Fibroblast of the aortic adventitia (primary cell): ENCODE results near the gene CCNB1. TPM values are rescaled to one million over a fixed set of nuclear protein-coding genes. Genes with fewer than 3 reads are reported as not detected.
"Not testable (repeated sequence)": the region's sequence is repeated elsewhere in the genome, so short reads cannot be mapped to it uniquely, and the experiment has no call there.

Experiments used
- DNase-seq: peaks from one replicate; pipeline ENCODE4 v3.0.0-alpha.2; 2010; ENCODE audit warnings: low read depth
- H3K4me3 ChIP-seq: 2 replicates; pipeline ENCODE4 v1.5.1; 2011; ENCODE audit warnings: low read depth, mild to moderate bottlenecking, control low read depth, low read length, moderate library complexity
- CTCF ChIP-seq: IDR thresholded peaks from 2 replicates; pipeline ENCODE4 v1.5.1; 2011; ENCODE audit warnings: mild to moderate bottlenecking, low read length, control low read depth, inconsistent platforms; ENCODE audit not compliant: insufficient read depth
- total RNA-seq: library from RNA; depleted of rRNA; stranded (reverse); fragments of >200 nt; gene quantifications from 2 replicates; pipeline ENCODE4 v1.2.3, GENCODE V29; 2012; ENCODE audit warnings: low replicate concordance

Gene CCNB1
- total RNA-seq, 1 donor = 51.7 TPM

- no peak for TF ChIP-seq CTCF
- DNase-seq = no peak
- no peak overlapping the region for H3K4me3 ChIP-seq
These were observed 10.5 kb upstream of the CCNB1 start for GRCh38 chr5:69156456-69156855.

GRCh38 chr5:69158039-69158438, 8.9 kb upstream of the CCNB1 start:
- no peak for DNase-seq
- no peak for TF ChIP-seq CTCF
- H3K4me3 ChIP-seq = no peak overlapping the region

- DNase-seq = no peak
- no peak for TF ChIP-seq CTCF
- no peak overlapping the region for H3K4me3 ChIP-seq
These were observed 6.3 kb upstream of the CCNB1 start for GRCh38 chr5:69160651-69161050.

GRCh38 chr5:69167493-69167855, 524 bp downstream of the CCNB1 start:
- TF ChIP-seq CTCF = no peak
- DNase-seq = no peak
- peak overlapping the region; percentile 90 for H3K4me3 ChIP-seq

- TF ChIP-seq CTCF = no peak
- peak overlapping the region; percentile 90 for H3K4me3 ChIP-seq
- DNase-seq = no peak
These were observed 979 bp downstream of the CCNB1 start for GRCh38 chr5:69167929-69168328.

- DNase-seq = no peak
- TF ChIP-seq CTCF = no peak
These were observed 3.5 kb downstream of the CCNB1 start for GRCh38 chr5:69170495-69170894.

GRCh38 chr5:69170969-69171368, 4.0 kb downstream of the CCNB1 start:
- DNase-seq = no peak
- no peak for TF ChIP-seq CTCF
- no peak overlapping the region for H3K4me3 ChIP-seq

More at GRCh38 chr5:69170495-69170894, 3.5 kb downstream of the CCNB1 start:
- no peak overlapping the region for H3K4me3 ChIP-seq

- DNase-seq, H3K4me3 ChIP-seq: not testable (repeated sequence)
These were observed 14.8 kb downstream of the CCNB1 start for GRCh38 chr5:69181659-69182293.
